ENCODE measurements around the gene CCZ1.
"Not testable (repeated sequence)": the region's sequence is repeated elsewhere in the genome, so short reads cannot be mapped to it uniquely, and the experiment has no call there.

Gene CCZ1

DNA sequence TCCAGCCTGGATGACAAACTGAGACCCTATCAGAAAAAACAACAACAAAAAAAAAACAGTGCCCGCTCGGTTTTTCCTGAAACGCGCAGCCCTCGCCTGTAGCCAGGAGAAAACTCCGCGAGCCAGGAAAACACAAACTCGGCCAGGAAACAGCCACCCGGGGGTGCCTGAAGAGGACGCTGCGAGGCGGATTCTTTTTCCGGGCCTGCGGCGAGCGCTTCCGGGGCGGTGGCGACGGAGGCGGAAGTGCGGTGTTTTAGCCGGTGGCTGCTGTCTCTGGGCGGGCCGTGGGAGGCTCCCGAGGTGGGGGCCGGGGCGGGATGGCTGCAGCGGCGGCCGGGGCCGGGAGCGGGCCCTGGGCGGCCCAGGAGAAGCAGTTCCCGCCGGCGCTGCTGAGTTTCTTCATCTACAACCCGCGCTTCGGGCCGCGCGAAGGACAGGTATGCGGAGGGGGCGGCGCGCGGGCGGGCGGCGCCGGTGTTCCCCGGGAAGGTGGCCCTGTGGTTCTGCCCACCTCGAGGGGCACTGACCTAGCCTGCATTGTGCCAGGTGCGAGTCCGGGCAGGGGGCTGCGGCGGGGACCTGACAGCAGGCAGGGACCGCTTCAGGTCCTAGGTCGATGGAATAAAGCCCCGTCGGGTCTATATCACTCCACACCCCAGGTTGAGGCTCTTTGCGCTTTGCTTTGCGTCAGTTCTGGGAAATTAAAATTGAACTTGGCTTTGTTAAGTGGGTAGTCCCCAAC is at the start of gene CCZ1:
TSS of gene CCZ1 (plus strand) at position 254 of the 745 bp plus-strand sequence. CDS start at position 321, 67 bp downstream.
- DNase-seq = peak; percentile 22

GRCh38 chr7:5850944-5851343 is 47.6 kb upstream of the CCZ1 start:
- DNase-seq = no peak

DNA sequence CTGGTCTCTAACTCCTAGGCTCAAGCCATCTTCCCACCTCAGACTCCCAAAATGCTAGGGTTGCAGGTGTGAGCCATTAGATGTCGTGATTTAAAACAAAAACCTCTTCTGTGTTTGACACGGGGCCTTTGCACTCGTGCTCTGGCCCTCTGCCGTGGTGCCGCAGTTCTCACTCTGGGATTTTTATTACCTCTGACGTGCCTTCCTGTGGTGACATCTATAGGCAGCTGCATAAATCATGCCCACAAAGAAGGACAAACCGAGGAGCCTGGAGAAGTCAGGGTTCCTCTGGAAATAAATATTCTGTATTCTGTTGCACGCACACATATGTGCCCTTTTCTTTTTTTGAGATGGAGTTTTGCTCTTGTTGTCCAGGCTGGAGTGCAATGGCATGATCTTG is 43.8 kb upstream of the CCZ1 start:
- no peak for DNase-seq

DNA sequence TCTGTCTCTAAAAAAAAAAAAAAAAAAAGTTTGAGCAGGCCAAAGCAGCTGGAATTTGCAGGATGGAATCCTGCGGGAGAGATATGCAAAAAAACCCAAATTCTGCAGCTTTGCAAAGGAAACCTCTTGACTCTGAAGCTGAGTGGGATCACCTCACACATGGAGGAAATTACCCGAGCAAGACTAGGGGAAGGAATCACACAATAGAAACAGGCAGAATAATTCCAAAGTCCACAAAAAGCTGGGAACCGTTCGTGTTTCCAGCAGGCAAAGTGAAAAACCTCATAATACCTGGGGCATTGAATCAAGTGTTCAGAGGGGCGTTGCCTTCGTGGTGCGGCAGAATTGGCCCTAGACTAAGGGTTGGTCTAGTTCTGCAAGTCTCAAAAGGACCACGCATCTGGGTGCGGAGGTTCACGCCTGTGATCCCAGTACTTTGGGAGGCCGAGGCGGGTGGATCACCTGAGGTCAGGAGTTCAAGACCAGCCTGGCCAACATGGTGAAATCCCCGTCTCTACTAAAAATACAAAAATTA is 41.4 kb upstream of the CCZ1 start:
- DNase-seq = not testable (repeated sequence)

DNA sequence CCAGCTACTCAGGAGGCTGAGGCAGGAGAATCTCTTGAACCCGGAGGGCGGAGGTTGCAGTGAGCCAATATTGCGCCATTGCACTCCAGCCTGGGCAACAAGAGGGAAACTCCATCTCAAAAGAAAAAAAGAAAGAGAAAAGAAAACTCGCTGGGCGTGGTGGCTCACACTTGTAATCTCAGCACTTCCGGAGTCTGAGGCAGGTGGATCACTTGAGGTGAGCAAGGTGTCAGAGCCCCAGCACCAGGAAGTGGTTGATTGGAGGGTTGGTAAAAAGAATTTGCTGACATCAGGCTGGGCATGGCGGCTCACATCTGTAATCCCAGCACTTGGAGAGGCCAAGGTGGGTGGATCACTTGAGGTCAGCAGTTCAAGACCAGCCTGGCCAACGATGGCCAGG is 40.0 kb upstream of the CCZ1 start:
- DNase-seq = not testable (repeated sequence)

DNA sequence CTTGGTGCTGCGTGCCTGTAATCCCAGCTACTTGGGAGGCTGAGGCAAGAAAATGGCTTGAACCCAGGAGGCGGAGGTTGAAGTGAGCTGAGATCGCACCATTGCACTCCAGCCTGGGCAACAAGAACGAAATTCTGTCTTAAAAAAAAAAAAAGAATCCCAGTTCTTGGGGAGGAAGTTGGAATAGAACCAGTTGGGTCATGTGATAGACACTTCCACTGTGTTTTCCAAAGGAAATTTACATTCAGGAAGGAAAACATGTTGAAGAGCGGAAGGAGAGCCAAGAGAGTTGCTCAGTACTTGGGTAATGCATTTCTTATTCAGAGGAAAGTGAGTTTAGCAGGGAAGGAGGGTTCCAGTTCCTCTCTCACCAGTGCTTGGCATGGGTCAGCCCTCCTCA is 37.3 kb upstream of the CCZ1 start:
- not testable (repeated sequence) for DNase-seq

DNA sequence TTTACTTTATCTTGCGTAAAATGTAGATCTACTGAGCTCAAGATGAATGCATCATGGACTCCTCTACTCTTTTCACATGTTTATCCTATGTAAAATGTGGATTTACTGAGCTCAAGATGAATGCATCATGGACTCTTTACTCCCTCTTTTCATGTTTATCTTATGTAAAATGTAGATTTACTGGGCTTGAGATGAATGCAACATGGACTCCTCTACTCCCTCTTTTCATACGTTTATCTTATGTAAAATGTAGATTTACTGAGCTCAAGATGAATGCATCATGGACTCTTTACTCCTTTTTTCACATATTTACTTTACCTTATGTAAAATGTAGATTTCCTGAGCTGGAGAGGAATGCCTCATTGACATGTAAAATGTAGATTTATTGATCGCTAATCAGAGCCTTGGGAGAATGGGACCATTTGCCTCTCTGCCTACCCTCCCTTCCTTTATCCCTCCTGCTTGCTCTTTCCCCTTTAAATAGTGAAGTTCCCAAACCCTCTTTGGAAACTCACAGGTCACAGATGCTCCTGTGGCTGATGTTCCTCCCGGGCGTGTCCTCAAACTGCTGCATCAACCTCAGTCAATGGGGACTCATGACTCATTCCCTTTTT is 35.7 kb upstream of the CCZ1 start:
- not testable (repeated sequence) for DNase-seq

DNA sequence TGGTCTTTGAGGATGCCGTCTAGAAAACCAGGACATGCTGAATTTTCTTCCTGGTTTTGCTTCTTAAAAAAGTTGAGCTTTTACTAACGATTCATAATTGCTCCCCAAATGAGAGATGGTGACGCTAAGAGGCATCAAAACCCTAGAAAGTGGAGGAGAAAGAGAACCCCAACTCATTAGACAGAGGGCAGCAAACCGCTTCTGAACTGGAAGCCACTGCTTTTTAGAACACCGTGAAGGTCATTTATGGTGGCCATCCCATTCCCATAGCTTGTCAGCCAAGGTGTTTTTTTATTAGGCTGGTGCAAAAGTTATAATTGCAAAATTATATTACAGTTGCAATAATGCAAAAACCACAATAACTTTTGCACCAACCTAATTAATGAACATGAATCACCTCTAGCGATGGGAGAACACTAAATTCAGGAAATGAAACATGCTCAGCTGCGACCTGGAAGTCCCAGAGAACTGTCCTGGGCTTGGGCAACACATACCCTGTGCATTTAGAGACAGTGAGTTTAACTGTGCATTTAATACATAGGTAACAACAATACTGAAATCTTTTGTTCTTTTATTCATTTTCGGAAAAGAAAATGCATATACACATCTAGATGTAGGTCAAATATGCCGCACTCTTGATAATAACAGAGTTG is 33.1 kb upstream of the CCZ1 start:
- not testable (repeated sequence) for DNase-seq

DNA sequence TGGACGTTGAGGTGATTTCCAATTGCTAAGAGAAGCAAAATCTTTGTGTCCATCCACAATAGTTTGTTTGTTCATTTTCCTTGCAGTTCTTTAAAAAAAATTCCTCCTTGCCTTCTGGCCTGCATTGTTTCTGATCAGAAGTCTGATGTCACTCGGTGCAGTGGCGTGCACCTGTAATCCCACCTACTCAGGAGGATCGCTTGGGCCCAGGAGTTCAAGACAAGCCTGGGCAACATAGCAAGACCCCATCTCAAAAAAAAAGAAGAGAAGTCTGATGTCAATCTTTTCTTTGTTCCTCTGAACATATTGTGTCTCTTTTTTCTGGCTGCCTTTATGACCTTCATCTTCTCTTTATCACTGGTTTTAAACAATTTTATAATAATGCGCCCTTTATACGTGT is 31.5 kb upstream of the CCZ1 start:
- DNase-seq = no peak

GRCh38 chr7:5868928-5869341 is 29.6 kb upstream of the CCZ1 start:
- not testable (repeated sequence) for DNase-seq

GRCh38 chr7:5869691-5870090 is 28.8 kb upstream of the CCZ1 start:
- DNase-seq = no peak

DNA sequence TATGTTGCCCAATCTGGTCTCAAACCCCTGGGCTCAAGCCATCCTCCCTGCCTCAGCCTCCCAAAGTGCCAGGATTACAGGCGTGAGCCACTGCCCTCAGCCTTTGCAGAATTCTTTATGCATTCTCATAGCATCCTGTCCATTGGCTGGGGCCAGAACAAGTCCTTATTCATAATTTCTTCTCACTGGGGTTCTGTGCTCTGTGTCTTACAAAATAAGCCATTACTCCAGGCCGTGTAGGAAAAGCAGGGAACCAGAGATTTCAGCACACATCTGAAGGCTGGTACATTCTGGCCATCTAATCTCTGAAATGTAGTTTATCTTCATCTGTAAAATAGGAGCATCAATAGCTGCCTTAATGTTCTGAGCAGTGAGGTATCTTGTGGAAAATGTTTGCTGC is 28.2 kb upstream of the CCZ1 start:
- DNase-seq = no peak

GRCh38 chr7:5872326-5872725 is 26.2 kb upstream of the CCZ1 start:
- DNase-seq = no peak

GRCh38 chr7:5879591-5879990 is 18.9 kb upstream of the CCZ1 start:
- DNase-seq = not testable (repeated sequence)

- not testable (repeated sequence) for DNase-seq
Observed at GRCh38 chr7:5880106-5880505, 18.4 kb upstream of the CCZ1 start.

- DNase-seq = not testable (repeated sequence)
Observed at GRCh38 chr7:5884431-5884830, 14.1 kb upstream of the CCZ1 start.

DNA sequence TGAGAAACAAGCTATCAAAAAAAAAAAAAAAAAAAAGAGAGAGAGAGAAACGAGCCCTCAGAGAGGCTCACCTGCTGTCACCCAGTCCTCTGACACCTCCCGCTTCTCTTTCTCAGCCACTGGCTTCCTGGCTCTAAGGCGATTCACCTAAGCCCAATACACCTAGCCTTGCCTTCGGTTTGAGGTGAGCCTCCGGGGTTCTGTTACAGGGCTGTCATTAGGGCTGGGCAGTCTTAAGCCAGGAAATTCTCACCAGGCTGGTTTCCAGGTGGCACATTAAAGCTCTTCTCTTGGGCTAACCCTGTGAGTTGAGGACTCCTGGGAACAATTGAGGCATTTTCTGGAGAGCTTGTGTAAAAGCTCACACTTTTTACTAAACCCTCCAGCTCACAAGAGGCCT is 10.5 kb upstream of the CCZ1 start:
- DNase-seq = not testable (repeated sequence)

GRCh38 chr7:5890244-5890643 is 8.3 kb upstream of the CCZ1 start:
- not testable (repeated sequence) for DNase-seq

GRCh38 chr7:5892498-5892897 is 6.0 kb upstream of the CCZ1 start:
- no peak for DNase-seq

- not testable (repeated sequence) for DNase-seq
Observed at GRCh38 chr7:5897369-5897919, 1.1 kb upstream of the CCZ1 start.

GRCh38 chr7:5903002-5903401 is 4.5 kb downstream of the CCZ1 start:
- DNase-seq = not testable (repeated sequence)

GRCh38 chr7:5904726-5905125 is 6.2 kb downstream of the CCZ1 start:
- not testable (repeated sequence) for DNase-seq

DNA sequence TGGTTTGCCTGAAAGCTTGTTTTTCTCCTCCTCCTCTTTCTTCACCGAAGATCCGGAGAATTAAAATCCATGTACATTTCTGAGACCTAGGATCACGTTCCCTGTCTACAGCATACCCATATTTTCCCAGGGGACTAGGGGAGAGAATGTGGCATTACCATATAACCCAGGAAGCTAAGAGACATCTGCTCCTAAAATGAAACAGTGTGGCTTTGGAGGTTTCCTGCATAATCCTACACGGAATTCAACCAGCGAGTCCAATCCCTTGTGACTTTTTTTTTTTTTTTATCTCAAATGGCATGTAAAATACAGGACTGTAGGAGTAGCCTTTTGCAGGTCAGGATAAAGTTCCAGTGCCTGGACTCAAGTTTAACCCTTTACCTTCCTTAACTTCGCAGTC is 10.3 kb downstream of the CCZ1 start:
- not testable (repeated sequence) for DNase-seq
